ENCODE results near the gene SLC43A1.

GRCh38 chr11:57502870-57503269 is 12.6 kb downstream of the SLC43A1 start:
- TF ChIP-seq CTCF (IDR thresholded peaks at IDR 0.05), result no peak
- TF ChIP-seq POLR2A (IDR thresholded peaks at IDR 0.05), result no peak

Measured in esophagus squamous epithelium (tissue), 4 donors.